GM23248 (cell line): Measurements from ENCODE around the gene CEBPA. TPM values are rescaled to one million over a fixed set of nuclear protein-coding genes. Genes with fewer than 3 reads are reported as not detected.

ENCODE experiments used
- DNase-seq: peaks from one replicate; pipeline ENCODE4 v3.0.0-alpha.2; 2015
- H2AFZ ChIP-seq: fragments of 200-600 bp; sonication (generic); 2 replicates; pipeline ENCODE4 v1.6.1; 2016; ENCODE audit warnings: antibody characterized with exemption
- H3F3A ChIP-seq: fragments of 200-600 bp; sonication (generic); 2 replicates; pipeline ENCODE4 v1.6.1; 2016; ENCODE audit warnings: mild to moderate bottlenecking, antibody characterized with exemption, mixed run types; ENCODE audit not compliant: insufficient read depth
- H3K27ac ChIP-seq: fragments of 200-600 bp; sonication (generic); 2 replicates; pipeline ENCODE4 v1.5.1; 2016; ENCODE audit warnings: mild to moderate bottlenecking
- H3K27me3 ChIP-seq: fragments of 200-600 bp; sonication (generic); replicated peaks from 2 replicates; pipeline ENCODE4 v1.6.1; 2016; ENCODE audit warnings: mild to moderate bottlenecking; ENCODE audit not compliant: insufficient read depth
- H3K36me3 ChIP-seq: fragments of 200-600 bp; sonication (generic); 2 replicates; pipeline ENCODE4 v1.6.1; 2016; ENCODE audit warnings: low read depth, mild to moderate bottlenecking
- H3K4me1 ChIP-seq: fragments of 200-600 bp; sonication (generic); 2 replicates; pipeline ENCODE4 v1.6.1; 2016; ENCODE audit warnings: mild to moderate bottlenecking; ENCODE audit not compliant: insufficient read depth
- H3K4me2 ChIP-seq: fragments of 200-600 bp; sonication (generic); one replicate; pipeline ENCODE4 v1.6.1; 2016; ENCODE audit warnings: mild to moderate bottlenecking; ENCODE audit not compliant: unreplicated experiment
- H3K4me3 ChIP-seq: fragments of 200-600 bp; sonication (generic); 2 replicates; pipeline ENCODE4 v1.5.1; 2016; ENCODE audit warnings: mild to moderate bottlenecking
- H3K79me2 ChIP-seq: fragments of 200-600 bp; sonication (generic); 2 replicates; pipeline ENCODE4 v1.6.1; 2016; ENCODE audit warnings: mild to moderate bottlenecking; ENCODE audit not compliant: insufficient read depth
- H3K9ac ChIP-seq: fragments of 200-600 bp; sonication (generic); 2 replicates; pipeline ENCODE4 v1.6.1; 2016; ENCODE audit warnings: mild to moderate bottlenecking
- H3K9me2 ChIP-seq: fragments of 200-600 bp; sonication (generic); 2 replicates; pipeline ENCODE4 v1.6.1; 2016; ENCODE audit warnings: mixed run types, mild to moderate bottlenecking, moderate library complexity; ENCODE audit not compliant: insufficient read depth
- H3K9me3 ChIP-seq: fragments of 200-600 bp; sonication (generic); one replicate; pipeline ENCODE4 v1.6.1; 2017; ENCODE audit warnings: low read depth
- H4K20me1 ChIP-seq: fragments of 200-600 bp; sonication (generic); 2 replicates; pipeline ENCODE4 v1.6.0; 2016; ENCODE audit not compliant: insufficient read depth
- EZH2 ChIP-seq: fragments of 200-600 bp; sonication (generic); IDR thresholded peaks from 2 replicates; pipeline ENCODE4 v1.6.1; 2018; ENCODE audit warnings: antibody characterized with exemption, mild to moderate bottlenecking; ENCODE audit not compliant: insufficient read depth, poor library complexity, severe bottlenecking
- EZH2phosphoT487 ChIP-seq: fragments of 200-600 bp; sonication (generic); IDR thresholded peaks from 2 replicates; pipeline ENCODE4 v1.6.1; 2018; ENCODE audit warnings: antibody characterized with exemption, moderate library complexity, mild to moderate bottlenecking, low read depth; ENCODE audit not compliant: insufficient read depth
- WGBS, 2 experiments: methylation state at CpG; one replicate each; pipeline ENCODE4 v1.1.6; 2015 to 2017; ENCODE audit warnings: low lambda C conversion rate in 2 of 2, low coverage in 1 of 2; ENCODE audit errors: missing lambda C conversion rate in 2 of 2; 5-methylcytosine and 5-hydroxymethylcytosine counted together
- in situ Hi-C: fragments of 300-500 bp; cut with MboI; formaldehyde crosslinking; loops from 2 replicates; pipeline ENCODE4 v1.15.0; 2020
- polyA plus RNA-seq: library from polyadenylated mRNA; unstranded; fragments of >200 nt; fragmentation: Nextera tagmentation; extraction: Ambion mirVana; gene quantifications from 2 replicates; pipeline ENCODE4 v1.2.1, GENCODE V29; 2016
- total RNA-seq: library from RNA; depleted of rRNA; stranded (reverse); fragments of >200 nt; shearing (Covaris generic); gene quantifications from 2 replicates; pipeline ENCODE4 v1.2.3, GENCODE V29; 2014

The CEBPA gene
- total and polyA plus RNA-seq, 2 experiments from 2014 or later = 0.22 TPM; not detected in 1

- H3K9me3 ChIP-seq = no peaks in the 10 kb centered on the region
- H3F3A ChIP-seq = 0 out of 2 replicates have a peak, but pooled peaks cover 4% of the 10 kb centered on the region
- H2AFZ ChIP-seq = no peak overlapping the region
- no peaks in the 10 kb centered on the region for H3K36me3 ChIP-seq
- no peaks in the 10 kb centered on the region for H3K79me2 ChIP-seq
- no peaks in the 10 kb centered on the region for H3K4me1 ChIP-seq
- peaks cover 50% of the 10 kb centered on the region for H3K27me3 ChIP-seq
- in situ Hi-C loops = no loop called here
- H4K20me1 ChIP-seq = no peaks in the 10 kb centered on the region
- no peak overlapping the region for H3K9ac ChIP-seq
- H3K4me3 ChIP-seq = no peak overlapping the region
- WGBS, 2 experiments = 2 to 3% methylated on average over 4 of the region's 4 CpGs
- no peak for DNase-seq
- no peaks in the 10 kb centered on the region for H3K9me2 ChIP-seq
- H3K27ac ChIP-seq = no peak overlapping the region
- TF ChIP-seq EZH2phosphoT487 = no peak
- no peak for TF ChIP-seq EZH2
- H3K4me2 ChIP-seq = peak overlapping the region; percentile 1
Measured at GRCh38 chr19:33344573-33344925, 42.2 kb upstream of the CEBPA start.

GRCh38 chr19:33343859-33344572 is 41.7 kb upstream of the CEBPA start:
- H3K9me3 ChIP-seq = no peaks in the 10 kb centered on the region
- H3K36me3 ChIP-seq = no peaks in the 10 kb centered on the region
- no peak for TF ChIP-seq EZH2
- TF ChIP-seq EZH2phosphoT487 = no peak
- no peaks in the 10 kb centered on the region for H3K79me2 ChIP-seq
- no peak overlapping the region for H2AFZ ChIP-seq
- H3K27ac ChIP-seq = no peak overlapping the region
- H3K4me2 ChIP-seq = peak overlapping the region; percentile 1
- no peak overlapping the region for H3K4me3 ChIP-seq
- in situ Hi-C loops = no loop called here
- no peak overlapping the region for H3K9ac ChIP-seq
- WGBS, 2 experiments = 2 to 4% methylated on average over 12 of the region's 12 CpGs
- peak; percentile 55 for DNase-seq
- H3F3A ChIP-seq = no peaks in the 10 kb centered on the region
- no peaks in the 10 kb centered on the region for H4K20me1 ChIP-seq
- no peaks in the 10 kb centered on the region for H3K9me2 ChIP-seq
- no peaks in the 10 kb centered on the region for H3K4me1 ChIP-seq
- H3K27me3 ChIP-seq = peaks cover 50% of the 10 kb centered on the region

GRCh38 chr19:33343301-33343700 is 41.0 kb upstream of the CEBPA start:
- Histone ChIP-seq H3K9ac (no peak overlapping the region), H3K4me3 (no peak overlapping the region), H2AFZ (no peak overlapping the region), H3F3A (no peaks in the 10 kb centered on the region), H3K27me3 (peaks cover 50% of the 10 kb centered on the region), H3K36me3 (no peaks in the 10 kb centered on the region), H3K79me2 (no peaks in the 10 kb centered on the region), H3K4me2 (no peak overlapping the region), H3K4me1 (no peaks in the 10 kb centered on the region), H4K20me1 (no peaks in the 10 kb centered on the region; the same call in 1 of the 2 replicates), H3K9me3 (no peaks in the 10 kb centered on the region), H3K27ac (no peak overlapping the region), H3K9me2 (no peaks in the 10 kb centered on the region)
- TF ChIP-seq EZH2phosphoT487 (no peak), EZH2 (no peak)
- in situ Hi-C loops = no loop called here
- 0 to 12% methylated on average over 2 of the region's 2 CpGs for WGBS, 2 experiments
- no peak for DNase-seq

- no peak overlapping the region for H2AFZ ChIP-seq
- H4K20me1 ChIP-seq = no peaks in the 10 kb centered on the region; the same call in 1 of the 2 replicates
- H3K9me3 ChIP-seq = no peaks in the 10 kb centered on the region
- no peaks in the 10 kb centered on the region for H3K36me3 ChIP-seq
- TF ChIP-seq EZH2phosphoT487 (no peak), EZH2 (no peak)
- H3K4me2 ChIP-seq = no peak overlapping the region
- peaks cover 35% of the 10 kb centered on the region for H3K27me3 ChIP-seq
- H3K4me1 ChIP-seq = no peaks in the 10 kb centered on the region
- no peaks in the 10 kb centered on the region for H3F3A ChIP-seq
- H3K27ac ChIP-seq = no peak overlapping the region
- 48 to 51% methylated on average over 2 of the region's 2 CpGs for WGBS, 2 experiments
- no peak for DNase-seq
- H3K4me3 ChIP-seq = no peak overlapping the region
- in situ Hi-C loops = no loop called here
- H3K9me2 ChIP-seq = no peaks in the 10 kb centered on the region
- no peaks in the 10 kb centered on the region for H3K79me2 ChIP-seq
- H3K9ac ChIP-seq = no peak overlapping the region
Measured at GRCh38 chr19:33340991-33341390, 38.7 kb upstream of the CEBPA start.
